Sigmoid colon (tissue), 7 donors: ENCODE data around the gene FAM13A. TPM values are rescaled to one million over a fixed set of nuclear protein-coding genes. Genes with fewer than 3 reads are reported as not detected.

Experiments used
- DNase-seq: peaks from one replicate; pipeline ENCODE4 v3.0.0-alpha.2; 2019
- H3K27ac ChIP-seq, 4 donors: fragments of 200-600 bp; sonication (generic); one replicate each; pipeline ENCODE4 v1.5.1; 2016 to 2019; ENCODE audit warnings: mild to moderate bottlenecking in 1 of 4
- H3K27me3 ChIP-seq, 3 donors: fragments of 200-600 bp; sonication (generic); one replicate each; pipeline ENCODE4 v1.5.1; 2019; ENCODE audit warnings: mild to moderate bottlenecking in 1 of 3
- H3K36me3 ChIP-seq, 4 donors: fragments of 200-600 bp; sonication (generic); one replicate each; pipeline ENCODE4 v1.5.1; 2016 to 2019
- H3K4me1 ChIP-seq, 4 donors: fragments of 200-600 bp; sonication (generic); one replicate each; pipeline ENCODE4 v1.5.1; 2017 to 2019
- H3K4me3 ChIP-seq, 4 donors: fragments of 200-600 bp; sonication (generic); one replicate each; pipeline ENCODE4 v1.5.1; 2017 to 2019; ENCODE audit warnings: mild to moderate bottlenecking in 2 of 4, moderate library complexity in 1 of 4
- H3K9me3 ChIP-seq, 4 donors: fragments of 200-600 bp in 3 of 4; sonication (generic) in 3 of 4; one replicate each; pipeline versions ENCODE4 v1.5.1 to v1.6.1; 2013 to 2019
- EP300 ChIP-seq, 4 donors: sonication (generic); formaldehyde crosslinking; IDR thresholded peaks; one replicate each; pipeline ENCODE4 v1.6.1; 2017; ENCODE audit warnings: antibody characterized with exemption in 4 of 4
- POLR2A ChIP-seq, 2 donors: fragments of 450-650 bp; IDR thresholded peaks; one replicate each; pipeline ENCODE4 v1.6.1; 2016; ENCODE audit warnings: antibody characterized with exemption in 2 of 2, mild to moderate bottlenecking in 2 of 2, moderate library complexity in 2 of 2
- POLR2AphosphoS5 ChIP-seq, 4 donors: sonication (generic); formaldehyde crosslinking; IDR thresholded peaks; one replicate each; pipeline ENCODE4 v1.6.1; 2017; ENCODE audit warnings: antibody characterized with exemption in 4 of 4
- WGBS, 2 donors: extraction: QIAGEN DNeasy Blood & Tissue Kit; methylation state at CpG; one replicate each; pipeline ENCODE4 v1.1.7; 2013; 5-methylcytosine and 5-hydroxymethylcytosine counted together
- intact Hi-C: fragments of 100-400 bp; cut with DNase I; formaldehyde crosslinking; loops from one replicate; pipeline ENCODE4 v1.15.1; 2023
- polyA plus RNA-seq, 3 donors: library from polyadenylated mRNA; stranded (reverse); fragments of 200-250 nt; gene quantifications; one replicate each; pipeline ENCODE4 v1.2.3, GENCODE V29; 2013
- total RNA-seq, 4 donors: library from RNA; depleted of rRNA; stranded (reverse); fragments of >200 nt; gene quantifications; one replicate each; pipeline ENCODE4 v1.1.0, GENCODE V29; 2016
- TF ChIP-seq, protein P1 (sequence below), 4 experiments: fragments of 450-650 bp in 3 of 4; fragments of 200-600 bp in 1 of 4; IDR thresholded peaks; one replicate each; pipeline ENCODE4 v1.5.1; 2016 to 2019; ENCODE audit warnings: antibody characterized with exemption in 4 of 4, mild to moderate bottlenecking in 3 of 4, moderate library complexity in 2 of 4
- donor health status: healthy with polysubstance abuse.
- donor health status: Bipolar disorder and iron deficiency.
- donor health status: healthy.

Gene FAM13A
- total and polyA plus RNA-seq, 7 donors, result 9.9 to 49.7 (median 41.1) TPM

DNA sequence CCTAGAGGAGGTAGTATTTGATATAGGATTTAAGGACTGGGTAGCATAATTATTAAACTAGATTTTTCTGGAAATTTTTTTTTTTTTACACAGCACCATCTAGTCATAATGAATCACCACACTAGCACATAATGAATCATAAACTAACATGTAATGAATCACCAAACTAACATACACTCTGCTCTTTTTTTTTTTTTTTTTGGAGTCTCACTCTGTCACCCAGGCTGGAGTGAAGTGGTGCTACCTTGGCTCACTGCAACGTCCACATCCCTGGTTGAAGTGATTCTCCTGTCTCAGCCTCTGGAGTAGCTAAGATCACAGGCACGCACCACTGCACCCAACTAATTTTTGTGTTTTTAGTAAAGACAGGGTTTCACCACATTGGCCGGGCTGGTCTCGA, 92.5 kb downstream of the FAM13A start:
- intact Hi-C loops, result no loop called here
- TF ChIP-seq POLR2A (IDR thresholded peaks at IDR 0.05), result no peak
- TF ChIP-seq POLR2AphosphoS5 (IDR thresholded peaks at IDR 0.05), result no peak
- TF ChIP-seq, protein P1, sequence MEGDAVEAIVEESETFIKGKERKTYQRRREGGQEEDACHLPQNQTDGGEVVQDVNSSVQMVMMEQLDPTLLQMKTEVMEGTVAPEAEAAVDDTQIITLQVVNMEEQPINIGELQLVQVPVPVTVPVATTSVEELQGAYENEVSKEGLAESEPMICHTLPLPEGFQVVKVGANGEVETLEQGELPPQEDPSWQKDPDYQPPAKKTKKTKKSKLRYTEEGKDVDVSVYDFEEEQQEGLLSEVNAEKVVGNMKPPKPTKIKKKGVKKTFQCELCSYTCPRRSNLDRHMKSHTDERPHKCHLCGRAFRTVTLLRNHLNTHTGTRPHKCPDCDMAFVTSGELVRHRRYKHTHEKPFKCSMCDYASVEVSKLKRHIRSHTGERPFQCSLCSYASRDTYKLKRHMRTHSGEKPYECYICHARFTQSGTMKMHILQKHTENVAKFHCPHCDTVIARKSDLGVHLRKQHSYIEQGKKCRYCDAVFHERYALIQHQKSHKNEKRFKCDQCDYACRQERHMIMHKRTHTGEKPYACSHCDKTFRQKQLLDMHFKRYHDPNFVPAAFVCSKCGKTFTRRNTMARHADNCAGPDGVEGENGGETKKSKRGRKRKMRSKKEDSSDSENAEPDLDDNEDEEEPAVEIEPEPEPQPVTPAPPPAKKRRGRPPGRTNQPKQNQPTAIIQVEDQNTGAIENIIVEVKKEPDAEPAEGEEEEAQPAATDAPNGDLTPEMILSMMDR (IDR thresholded peaks at IDR 0.05), result no peak
- no peak for TF ChIP-seq EP300 (IDR thresholded peaks at IDR 0.05)
- no peaks in the 10 kb centered on the region for H3K27me3 ChIP-seq
- H3K4me1 ChIP-seq, result no peaks in the 10 kb centered on the region
- no peaks in the 10 kb centered on the region for H3K9me3 ChIP-seq
- no peak overlapping the region for H3K27ac ChIP-seq
- 79 to 89% methylated on average over 4 of the region's 4 CpGs for WGBS, 2 donors
- no peak overlapping the region for H3K4me3 ChIP-seq
- no peaks in the 10 kb centered on the region for H3K36me3 ChIP-seq
- no peak for DNase-seq

DNA sequence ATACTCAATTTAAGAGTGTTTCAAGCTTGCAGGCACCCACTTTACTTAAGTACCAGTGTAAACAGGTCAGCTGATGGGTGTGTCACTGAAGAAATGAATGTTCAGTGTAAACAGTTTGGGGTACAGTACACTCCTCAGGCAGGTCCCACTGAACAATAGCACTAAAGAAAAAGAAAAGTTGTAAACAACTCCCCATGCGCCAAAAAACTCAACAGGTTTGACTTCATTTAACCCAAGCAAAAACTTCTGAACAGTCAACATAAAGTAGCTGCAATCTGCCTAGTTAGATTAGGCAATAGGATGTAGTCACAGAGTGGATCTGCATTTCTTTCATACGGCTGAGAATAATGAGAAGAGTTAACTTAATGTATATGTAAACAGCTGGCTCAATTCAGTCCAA, 93.2 kb downstream of the FAM13A start:
- TF ChIP-seq POLR2AphosphoS5 (IDR thresholded peaks at IDR 0.05) (no peak), EP300 (IDR thresholded peaks at IDR 0.05) (no peak), POLR2A (IDR thresholded peaks at IDR 0.05) (no peak)
- TF ChIP-seq, protein P1 (IDR thresholded peaks at IDR 0.05), result no peak
- WGBS, 2 donors, result 19 to 59% methylated on average over 2 of the region's 2 CpGs
- Histone ChIP-seq H3K27me3 (no peaks in the 10 kb centered on the region), H3K36me3 (no peaks in the 10 kb centered on the region), H3K27ac (no peak overlapping the region), H3K4me1 (no peaks in the 10 kb centered on the region), H3K9me3 (no peaks in the 10 kb centered on the region), H3K4me3 (no peak overlapping the region)
- intact Hi-C loops, result no loop called here
- no peak for DNase-seq

DNA sequence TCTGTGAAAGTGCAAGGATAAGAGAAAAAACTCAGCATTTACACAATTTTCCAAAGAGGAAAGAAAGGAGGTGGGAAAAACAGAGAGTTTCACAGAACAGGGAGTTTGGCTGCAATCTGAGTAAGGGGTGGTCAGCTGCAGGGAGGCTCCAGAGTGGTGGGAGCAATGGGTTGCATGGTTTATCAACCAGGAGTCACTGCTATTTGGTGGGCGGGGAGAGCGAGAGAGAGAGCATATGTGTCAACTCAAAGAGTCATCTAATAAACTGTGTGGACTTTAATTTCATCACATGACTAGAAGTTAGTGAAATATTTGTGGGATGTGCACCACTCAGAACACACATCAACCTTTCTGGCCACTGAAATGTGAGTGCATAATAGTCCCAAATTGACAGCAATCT, 94.6 kb downstream of the FAM13A start:
- no peaks in the 10 kb centered on the region for H3K27me3 ChIP-seq
- 88 to 89% methylated on average over 2 of the region's 2 CpGs for WGBS, 2 donors
- no peak overlapping the region for H3K27ac ChIP-seq
- no peak for TF ChIP-seq POLR2AphosphoS5 (IDR thresholded peaks at IDR 0.05)
- TF ChIP-seq POLR2A (IDR thresholded peaks at IDR 0.05), result no peak
- TF ChIP-seq EP300 (IDR thresholded peaks at IDR 0.05), result no peak
- TF ChIP-seq, protein P1 (IDR thresholded peaks at IDR 0.05), result no peak
- H3K36me3 ChIP-seq, result no peaks in the 10 kb centered on the region
- H3K9me3 ChIP-seq, result no peaks in the 10 kb centered on the region
- H3K4me3 ChIP-seq, result no peak overlapping the region
- intact Hi-C loops, result no loop called here
- H3K4me1 ChIP-seq, result peaks cover 0 to 5% (median 0%) of the 10 kb centered on the region in 4 donors
- no peak for DNase-seq

DNA sequence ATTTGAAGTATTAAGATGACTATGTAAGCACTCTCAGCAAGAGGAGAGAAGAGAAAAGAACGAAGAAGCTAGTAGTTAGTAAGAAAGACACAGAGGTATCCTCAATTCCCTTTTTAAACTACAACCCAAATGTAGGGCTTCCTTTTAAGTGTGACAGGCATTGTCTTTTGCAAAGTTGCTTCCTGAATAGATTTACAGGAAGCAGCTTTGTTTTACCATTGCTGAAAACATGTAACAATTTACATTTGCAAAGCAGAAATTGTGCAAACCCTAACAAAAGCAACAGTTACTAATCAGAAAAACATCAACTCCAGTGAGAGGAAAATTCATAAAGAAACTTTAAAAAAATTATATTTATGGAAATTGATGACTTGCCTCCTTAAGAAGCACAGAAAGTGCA, 96.4 kb downstream of the FAM13A start:
- Histone ChIP-seq H3K4me1 (peaks cover 0 to 5% (median 0%) of the 10 kb centered on the region in 4 donors), H3K27me3 (no peaks in the 10 kb centered on the region), H3K4me3 (no peak overlapping the region), H3K36me3 (no peaks in the 10 kb centered on the region), H3K27ac (no peak overlapping the region), H3K9me3 (no peaks in the 10 kb centered on the region)
- TF ChIP-seq POLR2A (IDR thresholded peaks at IDR 0.05), result no peak
- TF ChIP-seq POLR2AphosphoS5 (IDR thresholded peaks at IDR 0.05), result peak in 1 of 4 donors; percentile 13
- 50 to 90% methylated on average over 1 of the region's 1 CpG for WGBS, 2 donors
- DNase-seq, result no peak
- intact Hi-C loops, result no loop called here

DNA sequence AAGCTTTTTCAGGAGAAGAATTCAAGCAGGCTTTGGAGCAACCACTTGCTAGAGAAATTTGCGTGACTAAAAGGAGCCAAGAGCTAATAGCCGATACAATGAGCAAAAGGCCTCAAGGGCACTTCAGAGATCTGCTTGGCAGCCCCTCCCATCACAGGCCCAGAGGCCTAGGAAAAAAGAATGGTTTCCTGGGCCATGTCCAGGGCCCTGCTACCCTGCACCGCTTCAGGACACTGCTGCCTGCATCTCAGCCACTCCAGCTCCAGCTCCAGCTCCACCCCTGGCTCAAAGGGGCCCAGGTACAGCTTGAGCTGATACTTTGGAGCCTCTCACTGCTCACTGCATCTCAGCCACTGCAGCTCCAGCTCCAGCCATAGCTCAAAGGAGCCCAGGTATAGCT, 98.9 kb downstream of the FAM13A start:
- no peak for DNase-seq
- Histone ChIP-seq H3K27ac (peak overlapping the region in 1 of 4 donors; percentile 45), H3K27me3 (no peaks in the 10 kb centered on the region), H3K4me1 (peaks cover 0 to 5% (median 0%) of the 10 kb centered on the region in 4 donors), H3K9me3 (no peaks in the 10 kb centered on the region), H3K4me3 (no peak overlapping the region), H3K36me3 (no peaks in the 10 kb centered on the region)
- intact Hi-C loops, result no loop called here
- TF ChIP-seq, protein P1 (IDR thresholded peaks at IDR 0.05), result no peak
- TF ChIP-seq EP300 (IDR thresholded peaks at IDR 0.05) (no peak), POLR2A (IDR thresholded peaks at IDR 0.05) (no peak), POLR2AphosphoS5 (IDR thresholded peaks at IDR 0.05) (no peak)
- WGBS, 2 donors, result 94 to 95% methylated on average over 3 of the region's 3 CpGs
